NCI-H446 treated with DMSO at 0.1 percent for 48 hours (cell line): Measurements from ENCODE around the gene KIRREL3.

ENCODE experiments used
- DNase-seq: peaks from one replicate; lab custom pipeline; 2025; lab: John Stamatoyannopoulos, UW

Gene KIRREL3

GRCh38 chr11:126510621-126511370 lies 489.8 kb downstream of the KIRREL3 start:
- no peak for DNase-seq

- no peak for DNase-seq
Measured at GRCh38 chr11:126507646-126508045, 492.9 kb downstream of the KIRREL3 start.

DNA sequence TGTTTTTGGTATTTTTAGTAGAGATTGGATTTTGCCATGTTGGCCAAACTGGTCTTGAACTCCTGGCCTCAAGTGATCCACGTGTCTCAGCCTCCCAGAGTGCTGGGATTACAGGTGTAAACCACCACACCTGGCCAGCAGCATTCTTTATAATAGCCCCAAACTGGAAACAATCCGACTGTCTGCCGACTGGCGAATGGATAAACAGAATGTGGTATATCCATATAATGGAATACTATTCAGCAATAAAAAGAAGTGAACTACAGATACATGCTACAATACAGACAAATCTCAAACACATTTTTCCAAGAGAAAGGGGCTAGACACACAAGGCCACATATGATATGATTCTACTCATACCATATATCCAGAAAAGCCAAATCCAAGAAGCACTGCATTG lies 493.8 kb downstream of the KIRREL3 start:
- no peak for DNase-seq

DNA sequence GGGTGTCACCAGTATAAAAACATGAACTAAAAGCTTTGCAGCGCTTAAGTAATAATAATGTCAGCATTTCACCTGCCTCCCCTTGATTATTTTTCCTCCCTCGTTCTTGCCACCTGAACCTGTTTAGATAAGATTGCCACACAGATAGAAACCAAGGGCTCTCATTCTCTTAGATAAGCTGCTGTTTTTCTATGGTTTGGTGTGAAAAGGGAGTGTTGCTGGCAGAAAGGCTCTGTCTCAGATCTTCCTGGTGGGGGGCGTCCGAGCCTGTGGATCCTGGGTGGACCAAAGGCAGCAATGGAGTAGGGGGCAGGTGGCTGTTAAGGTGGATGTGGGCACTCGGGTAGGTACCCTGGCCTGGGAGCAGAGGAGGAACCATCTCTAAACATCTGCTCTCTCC lies 497.6 kb downstream of the KIRREL3 start:
- DNase-seq, result no peak

DNA sequence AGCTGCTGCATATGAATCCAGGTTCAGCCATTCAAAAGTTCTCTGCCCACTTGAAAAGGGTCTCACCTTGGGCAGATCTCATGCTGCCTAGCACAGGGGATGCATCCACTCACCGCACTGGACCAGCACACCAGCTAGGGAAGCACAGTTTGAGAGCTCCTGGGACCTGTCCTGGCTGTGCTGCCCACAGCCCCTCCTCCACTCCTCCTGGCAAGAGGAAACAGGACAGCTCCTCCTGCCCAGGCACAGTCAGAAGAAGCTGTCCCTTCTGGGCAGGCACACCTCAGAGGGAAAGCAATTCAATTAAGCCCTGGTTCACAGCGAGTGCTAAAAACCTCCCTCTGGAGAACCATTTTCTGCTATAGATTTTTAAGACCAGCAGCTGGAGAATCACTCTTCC lies 498.4 kb downstream of the KIRREL3 start:
- no peak for DNase-seq

DNA sequence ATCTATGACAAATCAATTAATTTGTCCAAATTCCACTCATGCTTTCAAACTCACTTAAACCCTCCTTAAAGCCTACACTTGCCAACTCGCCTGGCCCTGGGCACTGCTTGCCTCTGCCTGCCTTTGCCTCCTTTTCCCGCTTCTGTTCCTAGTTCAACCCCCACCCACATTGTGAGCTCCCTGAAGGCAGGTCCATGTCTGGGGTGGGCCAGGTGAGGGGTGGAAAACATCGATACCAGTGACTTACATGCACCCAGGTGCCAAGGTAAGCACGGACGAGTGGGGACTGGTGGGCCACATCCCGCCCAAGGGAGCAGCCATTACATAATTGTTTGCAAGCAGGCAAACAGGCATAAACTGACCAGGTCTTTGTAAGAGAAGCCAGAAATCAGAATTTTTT lies 498.9 kb downstream of the KIRREL3 start:
- DNase-seq, result no peak

GRCh38 chr11:126500981-126501380 lies 499.6 kb downstream of the KIRREL3 start:
- DNase-seq, result no peak

DNA sequence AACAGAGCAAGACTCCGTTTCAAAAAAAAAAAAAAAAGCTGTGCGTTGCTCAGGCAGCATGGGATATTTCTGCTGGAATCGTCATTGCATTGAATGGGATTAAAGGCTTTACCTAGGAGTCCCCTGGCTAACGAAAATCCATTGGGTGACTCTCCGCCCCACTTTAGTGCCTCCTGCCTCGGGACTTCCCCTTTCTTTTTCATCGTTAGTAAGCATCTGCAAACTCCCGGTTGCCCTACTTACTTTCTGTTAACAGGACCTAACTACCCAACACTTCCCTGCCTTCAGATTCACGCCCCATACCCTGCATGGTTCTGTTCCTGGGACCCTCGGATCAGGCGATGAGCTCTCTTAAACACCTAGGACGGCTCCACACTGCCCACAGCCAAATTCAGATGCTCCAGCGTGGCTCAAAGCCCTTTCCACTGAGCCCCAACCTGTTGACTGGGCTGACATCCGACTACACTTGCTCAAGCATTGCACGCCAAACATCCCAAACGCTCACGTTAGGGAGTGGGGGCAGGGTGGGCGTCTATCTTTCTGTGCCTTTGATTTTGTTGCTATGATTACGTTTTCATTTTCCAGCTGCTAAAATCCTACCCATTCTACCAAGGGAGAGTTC lies 501.3 kb downstream of the KIRREL3 start:
- DNase-seq, result no peak

- DNase-seq, result no peak
Measured at GRCh38 chr11:126498281-126498680, 502.3 kb downstream of the KIRREL3 start.

DNA sequence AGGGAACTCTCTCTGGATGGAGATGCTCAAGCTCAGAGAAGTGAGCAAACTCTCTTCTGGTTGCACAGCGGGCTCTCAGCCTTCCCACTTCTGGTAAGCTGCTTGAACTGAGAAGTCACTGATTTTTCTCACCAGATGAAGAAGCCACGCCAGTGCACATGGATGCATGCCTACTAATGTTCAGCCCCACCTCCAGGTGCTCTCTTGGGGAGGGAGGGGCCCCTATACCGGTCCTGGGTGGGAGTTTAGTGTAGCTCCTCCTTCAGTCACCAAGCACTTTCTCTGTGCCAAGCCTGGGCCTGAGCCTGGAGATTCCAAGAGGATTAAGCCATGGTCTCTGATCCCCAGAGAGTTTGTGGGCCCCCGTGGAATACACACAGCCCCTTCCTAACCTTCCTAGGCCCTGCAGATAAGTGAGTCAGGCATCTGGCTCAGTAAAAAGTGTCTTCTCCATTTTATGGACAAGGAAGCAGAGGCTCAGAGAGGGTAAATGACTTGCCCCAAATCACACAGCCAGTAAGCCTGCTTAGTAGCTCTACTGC lies 502.9 kb downstream of the KIRREL3 start:
- no peak for DNase-seq

DNA sequence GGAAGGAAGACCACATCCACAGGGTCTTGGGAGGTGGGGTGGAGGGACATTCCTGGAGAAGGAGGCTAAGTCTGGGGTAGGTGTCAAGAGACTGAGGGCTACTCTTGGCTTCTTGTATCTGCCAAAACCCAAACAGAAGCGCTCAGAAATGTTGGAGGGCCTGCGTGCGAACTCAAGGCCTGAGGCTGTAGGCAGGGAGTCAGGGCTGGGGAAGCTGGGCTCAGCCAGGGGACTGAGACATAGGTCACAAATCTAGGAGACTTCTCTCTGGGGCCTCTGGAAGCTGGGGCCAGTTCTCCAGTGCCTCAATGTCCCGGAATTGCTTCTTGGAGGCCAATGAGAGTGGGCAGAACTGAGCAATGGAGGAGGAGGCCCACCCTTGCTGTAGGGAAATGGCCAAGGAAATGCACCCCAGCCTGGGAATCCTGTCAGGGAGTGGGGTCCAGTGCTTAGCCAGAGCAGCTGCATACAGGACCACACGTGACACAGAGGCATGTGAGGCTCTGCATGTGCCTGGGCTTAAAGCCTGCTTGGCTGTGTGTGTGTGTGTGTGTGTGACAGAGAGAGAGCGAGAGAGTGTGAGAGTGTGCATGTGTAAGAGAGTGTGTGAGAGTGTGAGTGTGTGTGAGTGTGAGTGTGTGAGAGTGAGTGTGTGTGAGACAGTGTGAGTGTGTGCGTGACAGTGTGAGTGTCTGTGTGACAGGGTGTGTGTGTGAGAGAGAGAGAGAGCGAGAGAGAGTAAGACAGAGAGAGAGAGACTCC lies 503.8 kb downstream of the KIRREL3 start:
- no peak for DNase-seq

DNA sequence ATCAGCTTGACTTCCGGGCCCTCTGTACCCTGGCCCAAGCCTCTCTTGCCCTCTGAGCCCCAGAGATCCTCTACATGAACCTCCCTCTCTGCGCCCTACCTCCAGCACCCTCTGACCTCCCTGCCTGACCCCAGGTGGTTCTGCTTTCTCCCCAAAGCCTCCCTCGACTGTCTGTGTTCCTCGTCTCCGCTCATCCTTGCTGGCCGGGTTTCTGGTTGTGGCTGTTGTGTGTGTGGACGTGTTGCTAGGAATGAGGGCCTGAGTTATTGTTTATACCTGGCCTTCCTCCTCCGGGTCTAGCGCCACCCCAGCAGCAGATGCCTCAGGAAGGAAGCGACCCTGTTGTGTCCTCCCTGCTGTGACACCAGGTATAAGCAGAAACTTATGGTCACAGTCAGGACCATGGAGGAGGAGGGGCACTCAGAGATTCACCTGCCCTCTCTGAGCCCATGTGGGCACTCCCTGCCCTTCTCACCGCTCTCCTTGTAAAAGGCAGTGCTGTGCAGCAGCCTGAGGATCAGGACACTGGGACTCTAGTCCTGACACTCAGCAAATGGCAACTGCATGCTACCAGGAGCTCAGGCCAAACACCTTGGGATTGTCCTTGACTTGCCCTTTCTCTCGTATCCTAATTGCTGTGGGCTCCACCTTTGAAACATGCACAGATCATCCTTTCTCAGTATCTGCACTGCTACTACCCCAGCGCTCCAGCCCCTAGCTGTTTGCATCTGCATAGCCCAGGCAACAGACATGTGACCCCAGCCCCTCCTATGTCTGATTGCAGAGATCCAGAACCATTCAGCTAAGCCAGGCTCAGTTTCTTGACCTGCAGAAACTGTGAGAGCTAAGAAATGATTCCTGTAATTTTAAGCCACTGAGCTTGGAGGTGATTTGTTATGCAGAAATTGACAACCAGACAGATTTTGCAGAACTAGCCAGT lies 505.0 kb downstream of the KIRREL3 start:
- DNase-seq, result no peak

- no peak for DNase-seq
Measured at GRCh38 chr11:126494831-126495230, 505.7 kb downstream of the KIRREL3 start.

DNA sequence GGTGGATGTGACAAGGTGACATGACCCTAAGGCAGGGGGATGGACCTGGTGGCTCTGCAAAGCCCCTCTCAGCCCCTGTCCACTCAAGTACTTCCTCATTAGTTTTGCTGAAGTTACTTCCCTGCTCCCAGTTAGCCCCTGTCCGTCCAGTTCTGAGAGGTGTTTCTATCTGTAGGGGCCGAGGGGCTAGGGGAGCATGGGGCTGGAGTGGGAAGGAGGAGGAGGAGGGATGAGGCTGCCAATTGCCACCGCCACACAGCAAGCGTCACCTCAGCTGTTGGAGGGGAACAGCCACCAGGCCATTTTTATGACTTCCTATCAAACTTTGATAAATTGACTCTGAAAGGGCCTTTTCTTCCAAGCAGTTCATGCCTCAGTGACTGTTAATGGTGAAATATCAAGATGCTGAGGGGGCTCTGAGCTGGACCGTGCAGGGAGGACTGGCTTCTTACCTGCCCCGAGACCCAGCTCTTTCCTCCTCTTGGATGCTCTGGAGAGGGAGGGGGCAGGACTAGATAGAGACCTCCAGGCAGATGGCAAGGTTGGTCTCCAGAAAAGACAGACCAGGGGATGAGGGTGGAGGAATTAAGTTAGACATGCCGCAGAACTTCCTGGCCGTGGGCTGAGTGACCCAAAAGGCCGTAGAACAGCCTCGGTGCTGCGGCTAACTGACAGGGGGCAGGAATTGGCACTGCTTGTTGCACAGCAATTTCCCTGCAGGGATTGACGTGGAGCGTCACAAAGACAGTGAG lies 508.1 kb downstream of the KIRREL3 start:
- DNase-seq, result no peak

DNA sequence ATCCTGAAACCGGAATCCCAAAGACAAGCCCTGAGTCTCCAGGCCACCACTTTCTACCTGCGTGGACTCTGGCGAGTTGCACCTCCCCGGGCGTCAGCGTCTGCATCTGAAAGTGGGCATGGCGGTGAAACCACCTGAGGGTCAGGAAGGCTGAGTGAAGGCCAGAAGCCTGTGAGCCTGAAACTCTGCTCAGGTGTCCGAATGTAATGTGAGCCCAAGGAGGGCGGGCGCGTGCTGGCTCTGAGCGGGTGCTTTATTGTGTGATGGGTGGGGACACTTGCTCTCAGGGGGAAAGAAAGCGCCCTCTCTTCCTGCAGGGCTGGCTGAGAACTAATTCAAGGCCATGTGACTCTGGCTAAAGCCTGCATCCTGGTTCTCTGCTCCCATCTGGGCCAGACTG lies 509.5 kb downstream of the KIRREL3 start:
- no peak for DNase-seq

- DNase-seq, result no peak
Measured at GRCh38 chr11:126489836-126490660, 510.5 kb downstream of the KIRREL3 start.

- no peak for DNase-seq
Measured at GRCh38 chr11:126488591-126489370, 511.8 kb downstream of the KIRREL3 start.

DNA sequence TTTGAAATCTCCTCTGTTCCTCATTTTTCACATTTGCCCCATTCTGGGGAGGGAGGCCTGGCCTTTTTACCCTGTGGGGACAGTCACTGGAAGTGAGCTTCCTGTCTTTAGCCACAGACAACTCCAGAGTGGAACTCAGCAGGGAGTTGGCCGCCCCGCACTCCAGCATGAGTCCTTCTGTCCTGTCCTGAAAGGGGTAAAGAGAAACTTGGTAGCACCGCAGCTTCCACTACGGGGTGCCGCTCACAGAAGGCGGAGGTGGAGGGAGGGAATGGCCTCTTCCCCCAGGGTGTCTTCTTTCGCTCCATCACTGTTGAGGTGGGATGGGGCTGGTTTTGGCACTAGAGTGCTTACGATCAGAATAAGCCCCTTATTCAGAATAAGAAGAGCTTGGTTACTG lies 512.9 kb downstream of the KIRREL3 start:
- DNase-seq, result no peak

- no peak for DNase-seq
Measured at GRCh38 chr11:126485986-126486635, 514.5 kb downstream of the KIRREL3 start.
